ENCODE results near the gene FBXO2. TPM values are rescaled to one million over a fixed set of nuclear protein-coding genes. Genes with fewer than 3 reads are reported as not detected.

FBXO2 gene
- total and polyA plus RNA-seq, 9 of the 15 experiments (the other 6 are each of a cell fraction or from before 2014, with no cell fraction given): 0.04 to 1.9 (median 0.27) TPM

GRCh38 chr1:11681071-11681771 is 27.0 kb upstream of the FBXO2 start, which contains the start of gene MAD2L2 (continued):
- no peak for TF ChIP-seq CHAMP1 (IDR thresholded peaks at IDR 0.05)
- no peak for TF ChIP-seq PKNOX1 (IDR thresholded peaks at IDR 0.05)
- TF ChIP-seq POLR2B (IDR thresholded peaks at IDR 0.05; ENCODE audit: low read depth, partially characterized antibody): no peak
- TF ChIP-seq ZBTB11 (CRISPR knock-in tag; IDR thresholded peaks at IDR 0.05): peak in 2 of 3 experiments; percentile 68 to 89; a peak in 4 of 6 replicates
- TF ChIP-seq E2F4 (CRISPR knock-in tag; IDR thresholded peaks at IDR 0.05; ENCODE audit: low read depth): 0 out of 2 replicates have a peak, but pooled peaks have one; percentile 3
- no peak for TF ChIP-seq ZNF280A (IDR thresholded peaks at IDR 0.05; ENCODE audit: low read depth, partially characterized antibody)
- no peak for TF ChIP-seq HBP1 (CRISPR knock-in tag; IDR thresholded peaks at IDR 0.05)
- TF ChIP-seq RAD21 (CRISPR knock-in tag; conservative IDR thresholded peaks at IDR 0.05 in 1 of 2, IDR thresholded peaks at IDR 0.05 in 1 of 2): no peak
- peak; percentile 40; the same call in 1 of the 2 replicates for TF ChIP-seq DEAF1 (CRISPR knock-in tag; IDR thresholded peaks at IDR 0.05)

All from K562 (cell line).